Tibial artery (tissue), 4 donors: ENCODE data around the gene MDFIC.

Experiments used
- DNase-seq, 2 donors: peaks; one replicate each; pipeline ENCODE4 v3.0.0-alpha.2; 2019
- H3K27ac ChIP-seq, 2 donors: fragments of 200-600 bp; sonication (generic) in 1 of 2; 1 replicate in 1 of 2; 2 replicates in 1 of 2; pipeline ENCODE4 v1.5.1; 2018 to 2019; ENCODE audit warnings: mild to moderate bottlenecking in 1 of 2
- H3K27me3 ChIP-seq, 2 donors: fragments of 200-600 bp; sonication (generic) in 1 of 2; one replicate each; pipeline versions ENCODE4 v1.5.1 to v1.6.0; 2016 to 2019
- H3K36me3 ChIP-seq, 3 donors: fragments of 200-600 bp; sonication (generic) in 2 of 3; one replicate each; pipeline ENCODE4 v1.5.1; 2016 to 2019; ENCODE audit warnings: mild to moderate bottlenecking in 2 of 3
- H3K4me1 ChIP-seq, 4 donors: fragments of 200-600 bp; sonication (generic) in 2 of 4; 1 replicate in 3 of 4; 2 replicates in 1 of 4; pipeline ENCODE4 v1.5.1; 2016 to 2019
- H3K4me3 ChIP-seq, 2 donors: fragments of 200-600 bp; sonication (generic) in 1 of 2; 1 replicate in 1 of 2; 2 replicates in 1 of 2; pipeline ENCODE4 v1.5.1; 2018 to 2019; ENCODE audit warnings: mild to moderate bottlenecking in 2 of 2
- H3K9me3 ChIP-seq, 3 donors: fragments of 200-600 bp; sonication (generic) in 1 of 3; one replicate each; pipeline ENCODE4 v1.5.1; 2016 to 2019
- intact Hi-C: fragments of 100-400 bp; cut with DNase I; formaldehyde crosslinking; loops from one replicate; pipeline ENCODE4 v1.15.0; 2023; ENCODE audit warnings: low total_unique reads
- TF ChIP-seq, protein P1 (sequence below), 2 experiments: fragments of 200-600 bp in 1 of 2; fragments of 450-650 bp in 1 of 2; IDR thresholded peaks; one replicate each; pipeline ENCODE4 v1.5.1; 2017 to 2019; ENCODE audit warnings: antibody characterized with exemption in 2 of 2, mild to moderate bottlenecking in 1 of 2, moderate library complexity in 1 of 2

Gene MDFIC

GRCh38 chr7:115052706-115053105 lies 130.8 kb downstream of the MDFIC start:
- no peak overlapping the region for H3K4me3 ChIP-seq
- no peaks in the 10 kb centered on the region for H3K4me1 ChIP-seq
- H3K27ac ChIP-seq = no peak overlapping the region
- H3K9me3 ChIP-seq = no peaks in the 10 kb centered on the region
- H3K27me3 ChIP-seq = no peaks in the 10 kb centered on the region
- TF ChIP-seq, protein P1, sequence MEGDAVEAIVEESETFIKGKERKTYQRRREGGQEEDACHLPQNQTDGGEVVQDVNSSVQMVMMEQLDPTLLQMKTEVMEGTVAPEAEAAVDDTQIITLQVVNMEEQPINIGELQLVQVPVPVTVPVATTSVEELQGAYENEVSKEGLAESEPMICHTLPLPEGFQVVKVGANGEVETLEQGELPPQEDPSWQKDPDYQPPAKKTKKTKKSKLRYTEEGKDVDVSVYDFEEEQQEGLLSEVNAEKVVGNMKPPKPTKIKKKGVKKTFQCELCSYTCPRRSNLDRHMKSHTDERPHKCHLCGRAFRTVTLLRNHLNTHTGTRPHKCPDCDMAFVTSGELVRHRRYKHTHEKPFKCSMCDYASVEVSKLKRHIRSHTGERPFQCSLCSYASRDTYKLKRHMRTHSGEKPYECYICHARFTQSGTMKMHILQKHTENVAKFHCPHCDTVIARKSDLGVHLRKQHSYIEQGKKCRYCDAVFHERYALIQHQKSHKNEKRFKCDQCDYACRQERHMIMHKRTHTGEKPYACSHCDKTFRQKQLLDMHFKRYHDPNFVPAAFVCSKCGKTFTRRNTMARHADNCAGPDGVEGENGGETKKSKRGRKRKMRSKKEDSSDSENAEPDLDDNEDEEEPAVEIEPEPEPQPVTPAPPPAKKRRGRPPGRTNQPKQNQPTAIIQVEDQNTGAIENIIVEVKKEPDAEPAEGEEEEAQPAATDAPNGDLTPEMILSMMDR (IDR thresholded peaks at IDR 0.05) = no peak
- DNase-seq = no peak
- no peaks in the 10 kb centered on the region for H3K36me3 ChIP-seq
- intact Hi-C loops = no loop called here

- intact Hi-C loops = no loop called here
- H3K4me1 ChIP-seq = peaks cover 0 to 7% (median 0%) of the 10 kb centered on the region in 4 donors
- DNase-seq = no peak
- H3K9me3 ChIP-seq = no peaks in the 10 kb centered on the region
- H3K27me3 ChIP-seq = no peaks in the 10 kb centered on the region
- no peaks in the 10 kb centered on the region for H3K36me3 ChIP-seq
- no peak overlapping the region for H3K4me3 ChIP-seq
- TF ChIP-seq, protein P1 (IDR thresholded peaks at IDR 0.05) = no peak
- no peak overlapping the region for H3K27ac ChIP-seq
Measured at GRCh38 chr7:115054478-115055065, 132.7 kb downstream of the MDFIC start.

DNA sequence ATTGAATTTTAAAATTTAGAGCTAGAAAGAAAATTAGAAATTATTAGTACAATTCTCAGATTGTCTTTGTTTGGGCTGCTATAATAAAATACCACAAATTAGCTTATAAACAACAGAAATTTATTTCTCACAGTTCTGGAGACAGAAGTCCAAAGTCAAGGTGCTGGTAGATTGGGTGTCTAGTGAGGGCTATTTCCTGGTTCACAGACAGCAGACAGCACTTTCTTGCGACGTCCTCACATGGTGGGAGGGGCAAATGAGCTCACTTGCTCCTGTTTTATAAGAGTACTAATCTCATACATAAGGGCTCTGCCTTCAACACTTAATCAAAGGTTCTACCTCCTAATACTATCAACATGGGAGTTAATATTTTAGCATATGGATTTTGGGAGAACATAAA lies 134.1 kb downstream of the MDFIC start:
- intact Hi-C loops = no loop called here
- Histone ChIP-seq H3K9me3 (no peaks in the 10 kb centered on the region), H3K36me3 (no peaks in the 10 kb centered on the region), H3K4me3 (no peak overlapping the region), H3K27ac (no peak overlapping the region), H3K27me3 (no peaks in the 10 kb centered on the region), H3K4me1 (peaks cover 0 to 10% (median 0%) of the 10 kb centered on the region in 4 donors)
- DNase-seq = no peak
- TF ChIP-seq, protein P1 (IDR thresholded peaks at IDR 0.05) = no peak

- TF ChIP-seq, protein P1 (IDR thresholded peaks at IDR 0.05) = no peak
- Histone ChIP-seq H3K27ac (no peak overlapping the region), H3K9me3 (no peaks in the 10 kb centered on the region), H3K27me3 (no peaks in the 10 kb centered on the region), H3K36me3 (no peaks in the 10 kb centered on the region), H3K4me3 (no peak overlapping the region), H3K4me1 (peaks cover 0 to 10% (median 0%) of the 10 kb centered on the region in 4 donors)
- intact Hi-C loops = no loop called here
- DNase-seq = no peak
Measured at GRCh38 chr7:115058726-115059125, 136.8 kb downstream of the MDFIC start.

DNA sequence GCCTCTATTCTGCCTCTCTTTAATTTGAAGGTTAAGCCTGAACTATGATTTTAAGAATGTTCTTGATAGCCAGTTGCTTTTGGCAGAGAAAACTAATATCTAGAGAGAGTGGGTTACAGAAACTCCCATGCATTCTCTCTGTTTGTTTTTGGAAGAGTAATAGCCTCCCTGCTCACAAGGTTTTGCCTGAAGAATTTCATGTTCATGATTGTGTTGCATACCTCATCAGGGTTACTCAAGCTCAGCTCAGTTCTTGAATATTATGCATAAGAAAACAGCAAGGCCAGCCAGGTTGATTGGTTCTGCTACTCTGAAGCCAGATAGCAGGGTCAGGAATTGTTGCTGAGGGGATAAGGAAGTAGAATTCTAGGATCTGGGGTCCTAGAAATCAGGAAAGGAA lies 137.4 kb downstream of the MDFIC start:
- peaks cover 0 to 10% (median 0%) of the 10 kb centered on the region in 4 donors for H3K4me1 ChIP-seq
- no peak for DNase-seq
- H3K9me3 ChIP-seq = no peaks in the 10 kb centered on the region
- intact Hi-C loops = no loop called here
- no peaks in the 10 kb centered on the region for H3K27me3 ChIP-seq
- H3K27ac ChIP-seq = no peak overlapping the region
- no peaks in the 10 kb centered on the region for H3K36me3 ChIP-seq
- no peak overlapping the region for H3K4me3 ChIP-seq
- TF ChIP-seq, protein P1 (IDR thresholded peaks at IDR 0.05) = no peak
